GM18870 (cell line): Measurements from ENCODE around the gene FNDC5.

Experiments used
- ATAC-seq: cut with Tn5 transposase; IDR thresholded peaks from one replicate; pipeline ENCODE4 v1.9.1; 2021; ENCODE audit warnings: moderate library complexity; ENCODE audit not compliant: unreplicated experiment

The FNDC5 gene

DNA sequence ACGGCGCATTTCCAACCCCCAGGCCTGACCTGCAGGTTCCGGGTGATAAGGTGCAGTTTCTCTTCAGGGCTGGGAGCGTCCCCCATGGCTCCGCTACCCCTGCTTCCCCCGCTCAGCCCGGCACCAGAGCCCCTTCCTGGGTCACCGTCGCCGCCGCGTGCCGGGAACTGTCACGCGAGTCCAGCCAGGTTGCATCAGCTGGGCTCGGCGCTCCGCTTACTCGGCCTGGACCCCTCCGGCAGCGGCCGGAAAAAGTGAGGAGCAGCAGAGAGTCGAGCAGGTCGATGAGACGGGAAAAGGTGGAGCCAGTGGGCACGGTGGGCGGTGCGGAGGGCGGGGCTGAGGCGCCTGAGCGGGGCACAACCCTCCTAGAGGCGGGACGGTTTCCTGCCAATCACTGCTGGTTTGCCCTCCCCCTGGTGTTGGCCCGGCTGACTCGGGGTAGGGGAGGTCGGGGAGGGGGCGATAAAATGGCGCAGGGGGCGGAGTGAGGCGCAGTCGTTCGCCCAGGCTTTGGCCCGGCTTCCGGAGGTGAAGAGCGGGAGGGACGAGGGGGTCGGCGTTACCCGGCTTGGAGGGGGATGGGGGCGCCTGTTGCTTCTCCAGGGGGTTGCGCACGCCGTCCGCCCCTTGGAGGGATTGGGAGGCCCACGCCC is 53.4 kb downstream of the FNDC5 start, which contains the start of the genes S100PBP and YARS1:
Gene S100PBP, plus strand, starts transcription at position 495 of the 656 bp plus-strand sequence. CDS start 8,447 bp downstream, outside the sequence.
Gene YARS1, minus strand, starts transcription at position 200 of the 656 bp plus-strand sequence. Its CDS starts 114 bp downstream, at position 86.
- peak; percentile 75 for ATAC-seq

DNA sequence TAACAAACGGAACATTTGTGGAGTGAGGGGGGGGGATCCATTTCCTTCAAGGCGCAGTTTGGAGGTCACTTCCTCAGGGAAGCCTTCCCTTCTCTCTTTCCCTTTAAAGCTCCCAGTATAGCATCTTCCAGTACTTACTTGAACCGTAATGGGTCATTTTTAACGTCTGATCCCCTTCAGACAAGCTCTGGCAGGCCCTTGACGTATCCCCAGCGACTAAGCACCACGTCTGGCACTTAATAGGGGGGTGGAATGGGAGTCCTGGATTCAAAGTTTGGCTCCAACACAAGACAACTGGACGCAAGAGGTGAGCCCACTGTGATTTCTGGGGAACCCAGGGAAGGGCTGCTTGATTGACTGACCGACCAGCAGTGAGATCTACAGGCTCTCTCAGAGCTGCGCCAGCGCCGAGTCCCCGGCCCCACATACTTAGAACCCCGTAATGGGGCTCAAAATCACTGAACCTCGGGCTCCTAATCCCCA is 54.0 kb downstream of the FNDC5 start:
- ATAC-seq, result no peak

DNA sequence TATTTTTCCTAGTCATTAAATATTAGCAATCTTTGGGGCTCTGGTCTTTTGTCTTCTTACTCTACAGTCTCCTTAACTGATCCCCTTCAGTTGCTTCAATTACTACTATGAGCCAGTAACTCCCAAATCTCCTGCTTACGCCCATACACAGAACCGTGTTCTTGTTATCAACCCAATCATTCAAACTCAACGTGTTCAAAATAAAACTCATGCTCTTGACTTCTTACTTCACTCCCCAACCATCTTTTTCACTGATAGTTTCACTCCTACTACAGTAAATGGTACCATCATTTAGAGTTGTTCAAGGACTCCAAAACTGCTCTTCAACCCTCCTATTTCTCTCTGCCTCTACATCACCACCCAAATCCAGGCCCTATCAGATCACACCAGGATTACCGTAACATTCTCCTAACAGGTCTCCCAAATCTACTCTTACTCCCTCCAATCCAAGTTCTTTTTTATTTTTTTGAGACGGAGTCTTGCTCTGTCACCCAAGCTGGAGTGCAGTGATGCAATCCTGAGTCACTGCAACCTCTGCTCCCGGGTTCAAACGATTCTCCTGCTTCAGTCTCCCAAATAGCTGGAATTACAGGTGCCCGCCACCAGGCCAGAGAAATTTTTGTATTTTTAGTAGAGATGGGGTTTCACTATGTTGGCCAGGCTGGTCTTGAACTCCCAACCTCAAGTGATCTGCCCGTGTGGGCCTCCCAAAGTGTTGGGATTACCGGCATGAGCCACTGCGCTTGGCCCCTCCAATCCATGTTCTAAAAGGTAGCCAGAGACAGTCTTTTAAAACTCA is 56.6 kb downstream of the FNDC5 start:
- ATAC-seq, result no peak
